ENCODE data around the gene LCMT2.
"Not testable (repeated sequence)": the region's sequence is repeated elsewhere in the genome, so short reads cannot be mapped to it uniquely, and the experiment has no call there.

LCMT2 gene

DNA sequence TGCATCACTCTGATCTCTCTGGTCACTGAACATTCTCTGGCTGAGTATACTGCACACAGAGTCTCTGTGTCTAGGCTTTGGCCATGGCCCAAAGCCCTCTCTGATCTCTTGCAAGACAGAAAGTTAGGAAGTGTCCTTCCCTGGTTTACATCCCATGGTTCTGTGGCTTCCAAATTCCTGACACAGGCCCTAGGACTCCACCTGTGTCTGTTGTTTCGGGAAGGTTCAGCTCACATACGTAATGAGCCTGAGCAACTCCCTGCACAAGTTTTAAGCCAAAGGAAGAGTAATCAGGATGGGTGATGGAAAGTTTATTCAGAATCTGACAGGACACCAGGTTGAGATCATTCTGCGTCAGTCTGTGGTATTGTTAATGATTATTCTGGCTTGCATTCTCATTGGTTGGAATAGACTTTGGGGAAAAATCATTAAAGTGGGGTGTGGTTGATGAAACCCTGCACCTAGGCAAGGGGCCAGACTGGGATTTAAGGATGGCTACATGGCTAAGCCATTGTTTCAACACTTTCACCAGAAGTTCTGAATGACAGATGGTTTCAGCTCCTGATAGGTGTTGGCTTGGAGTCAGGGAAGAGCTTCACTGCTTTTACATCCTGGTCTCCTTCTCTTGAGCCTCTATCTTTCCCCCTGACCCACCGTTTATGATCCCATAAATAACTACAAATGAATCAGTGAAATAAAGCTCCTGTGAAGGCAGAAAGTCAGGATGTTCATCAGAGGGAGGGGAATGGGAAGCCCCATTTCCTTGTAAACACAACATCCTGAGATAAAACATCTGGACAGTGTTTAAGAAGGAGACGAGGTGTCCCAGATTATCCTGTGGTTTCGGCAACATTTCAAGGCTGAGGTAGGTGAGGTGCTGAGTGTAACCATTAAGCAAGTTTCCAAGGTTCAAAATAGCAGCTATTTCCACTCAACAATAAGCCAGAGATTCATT lies 14.1 kb downstream of the LCMT2 start:
- no peak for DNase-seq

DNA sequence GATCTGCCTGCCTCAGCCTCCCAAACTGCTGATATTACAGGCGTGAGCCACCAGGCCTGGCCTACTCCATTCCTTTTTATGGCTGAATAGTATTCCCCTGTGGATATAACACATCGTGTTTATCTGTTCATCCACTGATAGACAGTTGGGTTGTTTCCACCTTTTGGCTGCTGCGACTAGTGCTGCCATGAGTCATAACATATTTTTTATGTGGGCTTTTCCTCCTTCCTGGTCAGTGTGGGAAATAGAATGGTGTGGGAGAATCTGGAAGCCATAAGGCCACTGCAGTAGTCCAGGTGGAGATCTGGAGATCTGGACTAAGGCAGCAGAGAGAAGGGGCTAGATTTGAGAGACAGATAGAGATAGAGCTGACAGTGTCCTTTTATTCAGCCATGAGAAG lies 16.2 kb downstream of the LCMT2 start:
- DNase-seq: no peak

DNA sequence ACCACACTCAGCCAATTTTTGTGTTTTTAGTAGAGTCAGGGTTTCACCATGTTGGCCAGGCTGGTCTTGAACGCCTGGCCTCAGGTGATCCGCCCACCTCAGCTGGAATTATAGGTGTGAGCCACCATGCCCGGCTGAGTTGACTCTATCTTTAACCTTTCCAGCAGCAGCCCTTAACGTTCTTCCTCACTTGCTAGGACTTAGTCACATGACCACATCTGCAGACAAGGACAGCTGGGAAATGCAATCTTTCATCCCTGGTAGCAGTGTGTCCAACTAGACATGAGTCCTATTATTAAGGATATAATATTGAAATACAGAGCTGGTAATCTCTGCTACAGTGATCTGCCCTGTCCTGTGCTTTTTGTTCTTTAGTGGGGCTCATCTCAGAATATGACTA lies 18.0 kb downstream of the LCMT2 start:
- no peak for DNase-seq

DNA sequence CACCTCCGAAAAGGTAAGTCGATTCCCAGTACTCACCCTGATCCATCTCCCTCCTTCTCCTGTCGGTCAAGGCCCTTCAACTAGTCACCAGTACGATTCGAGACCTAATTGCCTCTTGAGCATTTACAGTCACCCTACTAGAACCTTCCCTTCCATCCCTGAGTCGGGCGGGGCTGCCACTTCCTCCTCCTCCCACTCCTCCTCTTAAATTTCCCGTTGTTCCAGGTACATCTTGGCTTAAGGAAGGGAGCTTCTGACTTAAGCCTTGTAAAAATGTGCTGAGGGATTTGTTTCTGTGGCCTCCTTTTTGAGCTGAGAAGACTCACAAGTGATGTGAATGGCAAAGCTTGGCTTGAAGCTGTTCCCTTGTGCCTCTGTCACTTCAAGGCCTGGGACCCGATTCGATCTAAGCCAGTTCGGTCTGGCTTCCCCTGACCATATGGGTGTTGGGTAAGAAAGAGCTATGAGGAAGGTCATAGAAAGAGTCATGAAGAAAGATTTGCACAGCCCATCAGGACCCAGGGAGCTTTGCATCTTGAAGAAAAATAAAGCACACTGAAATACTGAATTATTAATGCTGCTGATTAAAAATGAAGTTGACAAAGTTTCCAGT lies 28.1 kb downstream of the LCMT2 start, which contains the start of gene TGM7:
Gene TGM7 (minus strand): TSS at position 51 of the 613 bp plus-strand sequence.
- DNase-seq: no peak

DNA sequence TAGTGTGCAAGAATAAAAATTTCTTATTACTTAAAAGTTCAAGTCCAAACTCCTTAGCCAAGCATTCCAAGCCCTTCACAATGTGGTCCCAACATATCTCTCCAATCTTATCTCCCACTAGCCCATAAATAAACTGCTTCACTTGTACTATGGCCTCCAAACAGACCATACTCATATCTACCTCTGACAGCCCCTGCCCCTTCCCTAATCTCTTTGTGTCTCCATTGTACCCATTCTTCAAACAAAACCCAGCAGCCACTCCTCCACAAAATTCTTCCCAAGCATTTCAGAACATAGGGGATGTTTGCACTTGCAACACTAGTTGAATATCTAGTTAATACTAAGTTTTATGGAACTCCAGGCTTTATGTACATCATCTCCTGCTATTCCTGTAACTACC lies 30.5 kb downstream of the LCMT2 start:
- DNase-seq: no peak

DNA sequence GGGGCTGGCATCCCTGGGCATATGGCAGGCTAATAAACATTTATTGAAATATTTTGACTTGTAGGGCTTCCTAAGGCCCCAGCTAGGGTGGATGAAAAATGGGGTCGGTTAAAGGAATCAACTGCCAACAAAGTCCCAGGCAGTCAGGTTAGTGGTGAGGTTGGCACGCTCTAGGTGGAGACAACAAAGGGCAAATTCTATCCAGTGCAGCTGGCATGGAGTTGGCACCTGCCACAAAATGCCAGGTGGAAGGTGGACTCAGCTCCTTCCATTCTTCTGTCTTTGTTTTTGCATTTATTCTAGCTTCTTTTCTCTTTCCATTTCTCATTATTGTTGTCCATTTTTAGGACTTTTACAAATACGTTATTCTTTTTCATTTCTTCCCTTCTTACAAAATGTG lies 31.0 kb downstream of the LCMT2 start:
- DNase-seq: no peak

DNA sequence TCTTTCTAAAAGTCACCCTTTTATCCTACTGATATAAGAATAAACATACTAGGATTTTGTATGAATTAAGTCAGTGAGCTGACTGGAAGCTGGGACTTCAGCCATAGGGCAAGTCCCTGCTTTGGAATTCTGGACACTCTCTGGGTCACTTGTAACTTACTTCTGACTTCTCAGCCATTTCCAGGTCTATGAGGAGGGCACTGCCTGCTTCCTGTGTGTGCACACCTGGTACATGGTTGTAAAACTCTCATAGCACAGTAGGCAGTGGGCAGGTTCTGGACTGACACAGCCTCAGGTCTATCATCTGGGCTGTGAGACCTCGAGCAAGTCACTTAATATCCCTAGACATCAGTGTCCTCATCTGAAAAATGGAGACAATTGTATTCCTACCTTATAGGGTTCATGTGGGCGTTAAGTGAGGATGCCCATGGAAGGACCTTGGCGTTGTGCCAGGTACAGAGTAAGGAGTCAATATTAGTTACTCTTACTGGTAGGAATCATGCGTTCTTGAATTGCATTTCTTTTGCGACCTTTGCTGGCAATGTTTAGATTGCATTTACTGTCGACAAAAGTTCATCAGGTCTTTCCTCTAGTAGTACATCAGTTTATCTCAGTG lies 36.2 kb downstream of the LCMT2 start:
- no peak for DNase-seq

DNA sequence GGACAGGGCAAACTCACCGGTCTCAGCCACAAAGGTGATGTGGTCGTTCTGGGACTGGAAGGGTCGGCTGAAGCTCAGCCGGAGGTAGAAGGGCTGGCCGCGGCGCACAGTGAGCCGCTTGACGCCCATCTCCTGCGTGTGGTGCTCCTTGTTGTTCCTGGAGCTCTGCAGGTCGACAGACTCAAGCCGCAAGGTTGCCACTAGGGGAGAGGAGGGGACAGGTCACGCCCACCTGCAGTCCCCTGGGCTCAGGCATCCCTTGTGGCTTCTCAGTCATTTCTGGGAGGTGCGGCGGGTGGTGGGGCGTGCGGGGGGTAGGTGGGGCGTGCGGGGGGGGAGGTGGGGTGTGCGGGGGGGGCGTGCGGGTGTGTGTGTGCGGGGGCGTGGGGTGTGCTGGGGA lies 36.9 kb downstream of the LCMT2 start:
- DNase-seq: no peak

DNA sequence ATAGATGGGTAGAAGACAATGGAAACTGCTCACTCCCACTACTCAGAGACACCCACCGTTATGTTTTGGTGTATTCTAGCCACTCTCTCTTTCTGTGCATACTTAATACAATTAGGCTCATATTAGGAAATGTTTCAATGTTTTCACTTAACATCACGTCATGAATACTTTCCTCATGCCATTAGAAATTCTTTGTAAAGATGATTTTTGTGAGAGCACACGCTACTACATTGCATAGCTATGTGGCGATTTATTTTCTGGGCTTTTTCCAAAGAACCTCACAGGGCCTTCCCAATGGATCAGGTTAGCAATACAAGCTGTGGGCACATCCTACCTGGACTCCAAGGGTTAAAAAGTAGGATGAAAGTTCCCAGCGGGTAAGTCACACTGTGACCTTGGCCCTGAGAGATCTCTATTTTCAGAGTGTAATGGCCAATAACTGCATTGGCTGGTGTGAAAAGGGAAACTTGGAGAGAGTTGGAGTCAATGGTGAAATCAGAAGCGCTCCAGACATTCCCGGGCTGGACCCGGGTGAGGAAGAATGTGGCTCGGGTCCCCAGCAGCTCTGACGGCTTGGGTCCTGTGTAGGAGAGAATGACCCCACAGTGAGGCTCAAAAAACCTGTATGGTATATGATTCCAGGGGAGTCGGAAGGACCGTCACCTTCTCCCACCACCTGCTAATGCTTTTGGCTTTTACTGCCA lies 37.8 kb downstream of the LCMT2 start:
- no peak for DNase-seq

DNA sequence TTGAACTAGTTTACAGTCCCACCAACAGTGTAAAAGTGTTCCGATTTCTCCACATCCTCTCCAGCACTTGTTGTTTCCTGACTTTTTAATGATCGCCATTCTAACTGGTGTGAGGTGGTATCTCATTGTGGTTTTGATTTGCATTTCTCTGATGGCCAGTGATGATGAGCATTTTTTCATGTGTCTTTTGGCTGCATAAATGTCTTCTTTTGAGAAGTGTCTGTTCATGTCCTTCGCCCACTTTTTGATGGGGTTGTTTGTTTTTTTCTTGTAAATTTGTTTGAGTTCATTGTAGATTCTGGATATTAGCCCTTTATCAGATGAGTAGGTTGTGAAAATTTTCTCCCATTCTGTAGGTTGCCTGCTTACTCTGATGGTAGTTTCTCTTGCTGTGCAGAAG lies 40.7 kb downstream of the LCMT2 start:
- not testable (repeated sequence) for DNase-seq

DNA sequence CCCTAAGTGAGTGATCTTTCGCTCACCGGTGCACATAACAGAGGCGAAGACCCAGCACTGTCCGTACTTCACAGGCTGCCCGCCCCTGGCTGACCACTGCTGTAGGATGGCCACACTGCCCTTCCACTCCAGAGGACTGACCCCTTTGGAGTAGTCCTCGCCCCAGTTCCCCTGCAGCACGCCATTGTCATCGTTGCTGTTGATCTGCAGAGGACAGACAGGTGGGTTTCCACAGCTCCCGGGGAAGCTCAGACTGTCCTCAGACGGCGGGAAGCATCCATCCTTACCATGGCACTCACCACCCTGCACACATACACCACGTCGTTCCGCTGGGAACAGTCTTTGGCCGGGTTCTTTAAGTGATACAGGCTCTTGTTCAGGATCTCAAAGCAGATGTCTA lies 43.1 kb downstream of the LCMT2 start:
- DNase-seq: no peak

DNA sequence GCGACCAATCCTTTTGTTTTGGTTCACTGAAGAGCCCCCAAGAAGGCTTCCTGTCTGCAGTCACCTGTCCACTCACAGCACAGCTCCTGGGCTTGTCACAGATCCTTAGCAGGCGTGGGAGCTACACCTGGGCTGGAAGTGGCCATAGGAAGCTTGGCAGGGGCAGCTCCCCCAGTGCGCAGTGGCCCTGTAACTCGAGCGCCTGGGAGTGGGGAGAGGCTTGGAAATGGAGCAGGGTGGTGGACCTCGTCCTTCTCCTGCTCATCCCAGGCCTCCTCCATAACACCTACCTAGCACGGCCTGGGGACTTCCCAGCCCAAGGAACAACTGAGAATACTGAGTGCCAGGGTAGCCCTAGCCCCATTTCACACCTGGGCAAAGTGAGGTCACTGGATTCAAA lies 44.3 kb downstream of the LCMT2 start:
- no peak for DNase-seq

DNA sequence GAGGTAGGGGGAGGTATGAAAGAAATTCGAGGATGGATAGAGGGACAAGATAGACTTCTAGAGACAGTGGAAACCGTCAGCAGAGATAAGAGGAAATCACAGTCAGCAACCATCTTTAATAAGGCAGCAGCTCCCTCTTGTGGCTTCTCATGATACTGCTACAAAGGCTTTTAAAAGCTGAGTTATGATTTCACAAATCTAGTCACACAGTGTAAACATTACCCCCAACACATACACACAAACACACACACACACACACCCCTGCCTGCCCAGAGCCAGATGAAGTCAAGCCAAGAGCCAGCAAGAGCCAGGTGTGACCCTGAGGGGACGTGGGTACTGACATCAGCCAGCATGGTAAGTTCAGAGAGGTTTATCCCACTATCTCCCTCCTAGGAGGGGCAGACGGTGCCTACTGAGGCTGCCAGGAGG lies 44.8 kb downstream of the LCMT2 start:
- peak; percentile 61 to 62 for DNase-seq

DNA sequence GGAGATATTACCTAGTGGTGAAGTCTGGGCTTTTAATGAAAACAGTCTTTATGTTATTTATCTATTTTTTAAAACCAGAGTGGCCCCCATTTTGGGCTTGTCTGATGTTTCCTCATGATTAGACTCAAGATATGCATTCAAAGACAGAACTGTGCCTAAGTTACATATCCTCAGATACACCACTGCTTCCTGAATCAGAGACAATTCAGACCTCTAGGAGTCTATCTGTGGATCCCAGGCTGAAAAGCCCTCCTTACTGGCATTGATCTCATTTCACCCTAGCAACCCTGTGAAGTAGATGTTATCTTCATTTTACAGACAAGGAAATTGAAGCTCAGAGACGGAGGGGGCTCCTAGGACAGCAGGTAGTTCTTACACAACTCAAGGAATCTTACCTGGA lies 46.8 kb downstream of the LCMT2 start:
- DNase-seq: no peak

DNA sequence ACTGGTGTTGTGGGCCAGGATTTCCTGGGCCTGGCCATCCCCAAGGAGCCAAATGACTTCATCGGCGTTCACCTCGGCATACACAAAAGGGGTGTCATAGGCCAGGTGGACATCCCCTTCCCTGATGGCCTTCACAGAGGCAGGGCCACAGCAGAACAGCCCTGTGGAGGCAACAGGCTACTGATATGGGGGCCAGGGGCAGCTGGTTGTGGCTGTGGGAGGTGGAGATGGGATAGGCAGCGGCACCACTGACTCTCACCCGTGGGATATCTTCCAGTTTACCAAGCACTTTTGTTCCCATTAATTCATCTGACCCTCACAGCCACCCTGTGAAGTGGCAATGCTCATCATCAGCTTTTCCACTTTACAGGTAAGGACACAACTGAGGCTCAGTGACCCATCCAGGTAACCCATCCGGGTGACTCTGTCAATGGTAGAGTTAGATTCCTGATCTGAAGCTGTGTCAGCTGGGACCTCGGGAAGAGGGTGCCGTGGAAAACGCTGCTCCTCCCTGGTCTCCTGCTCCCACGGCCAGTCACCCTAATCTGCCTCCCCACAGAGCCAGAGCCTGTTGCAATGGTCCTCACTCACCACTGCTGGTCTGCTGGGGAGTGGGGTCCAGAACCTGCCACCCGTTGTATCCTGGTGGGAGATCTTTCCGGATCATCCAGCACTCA lies 48.3 kb downstream of the LCMT2 start:
- no peak for DNase-seq

DNA sequence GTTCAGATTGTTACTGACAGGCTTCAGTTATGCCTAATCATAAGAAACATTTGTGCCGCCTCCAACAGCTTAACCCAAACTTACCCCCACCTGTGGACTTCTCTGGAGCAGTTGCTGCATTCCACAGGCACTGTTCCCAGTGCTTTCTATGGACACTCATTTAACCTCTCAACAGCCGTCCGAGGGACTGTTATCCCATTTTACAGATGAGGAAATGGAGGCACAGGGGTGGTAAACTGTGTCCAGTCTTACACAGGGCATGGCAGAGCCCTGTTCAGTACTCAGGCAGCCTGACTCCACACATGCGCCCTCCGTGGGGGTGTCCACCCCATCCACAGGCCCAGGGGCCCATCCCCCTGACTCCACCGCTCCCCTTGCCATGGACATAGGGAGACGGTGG lies 49.4 kb downstream of the LCMT2 start:
- no peak for DNase-seq

DNA sequence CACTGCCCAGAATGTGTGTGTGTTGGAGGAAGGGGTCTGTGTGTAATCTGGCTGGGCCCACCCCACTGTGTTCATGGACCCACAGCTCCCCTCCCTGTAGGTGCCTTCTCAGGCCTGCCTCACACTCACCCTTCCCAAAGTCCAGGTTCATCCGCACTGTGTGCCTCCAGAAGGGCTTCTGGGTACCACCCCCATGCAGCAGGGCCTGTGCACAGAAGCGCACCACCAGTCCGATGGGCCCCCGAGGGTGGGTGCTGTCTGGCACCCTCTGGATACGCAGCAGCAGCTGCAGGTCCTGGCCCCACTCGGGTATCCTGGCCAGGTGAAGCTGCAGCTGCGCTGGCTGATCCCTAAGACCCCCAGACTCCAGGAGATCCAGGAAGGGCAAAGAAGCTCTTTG lies 50.9 kb downstream of the LCMT2 start:
- no peak for DNase-seq

DNA sequence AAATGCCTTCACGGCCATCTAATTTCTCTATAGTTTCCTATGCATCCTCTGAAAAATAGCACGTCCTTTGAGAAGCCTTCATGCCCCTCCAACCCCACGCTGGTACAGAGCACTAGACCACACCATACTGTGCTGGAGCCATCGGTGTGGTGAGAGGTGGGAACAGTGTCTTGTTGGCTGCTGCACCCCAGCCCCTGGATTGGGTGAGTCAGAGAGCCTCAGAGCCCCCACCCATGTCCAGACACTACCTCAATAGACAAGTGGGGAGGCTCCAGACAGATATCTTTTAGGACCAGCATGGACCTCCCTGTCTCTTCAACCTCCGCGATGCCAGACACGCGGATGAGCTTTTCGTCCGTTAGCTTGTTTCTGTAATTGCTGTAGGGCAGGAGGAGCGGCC lies 51.5 kb downstream of the LCMT2 start:
- DNase-seq: no peak

DNA sequence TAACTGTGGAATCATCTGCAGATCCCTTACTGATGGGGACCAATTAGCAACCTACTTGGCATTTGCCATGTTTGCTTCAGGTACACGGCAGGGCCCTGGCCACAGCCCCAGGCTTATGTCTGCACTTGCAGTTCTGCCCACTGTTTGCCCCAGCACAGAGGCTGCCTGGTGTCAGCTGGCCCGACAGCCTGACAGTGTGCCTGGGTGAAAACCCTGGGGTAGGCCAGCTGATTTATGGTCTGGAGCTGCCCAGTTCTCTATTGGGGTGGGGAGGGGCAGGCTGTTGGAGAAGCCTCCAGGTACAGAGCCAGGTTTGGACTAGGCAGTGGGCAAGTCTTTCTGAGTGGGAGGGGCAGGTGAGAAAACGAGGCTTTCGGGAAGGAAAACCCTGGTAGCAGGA lies 52.5 kb downstream of the LCMT2 start:
- DNase-seq: no peak

DNA sequence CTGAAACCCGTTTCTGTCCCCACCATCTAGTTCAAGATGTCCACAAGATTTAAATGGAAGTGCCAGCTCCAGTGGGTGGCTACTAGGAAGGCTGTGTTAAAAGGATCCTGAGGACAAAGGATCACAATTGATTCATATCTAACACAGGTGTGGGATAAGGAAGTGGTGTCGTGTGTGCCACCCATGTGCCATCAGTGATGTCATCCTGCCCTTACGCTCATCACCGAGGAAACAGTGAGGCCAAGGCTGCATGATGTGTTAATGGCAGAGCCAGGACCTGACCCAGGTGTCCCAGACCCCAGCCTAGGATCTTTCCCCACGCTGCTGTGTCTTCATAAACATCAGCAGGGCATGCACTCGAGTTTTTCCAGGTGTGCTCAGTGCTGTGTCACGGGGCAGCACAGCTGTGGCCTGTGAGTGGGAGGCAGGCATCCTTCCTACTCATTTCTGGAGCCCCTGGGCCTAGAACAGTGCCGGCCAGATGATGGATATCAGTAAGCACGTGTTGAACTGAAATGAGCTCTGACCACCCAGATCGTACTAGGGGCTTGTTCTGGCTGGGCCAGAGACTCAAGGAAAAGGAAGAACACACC lies 53.0 kb downstream of the LCMT2 start:
- no peak for DNase-seq

DNA sequence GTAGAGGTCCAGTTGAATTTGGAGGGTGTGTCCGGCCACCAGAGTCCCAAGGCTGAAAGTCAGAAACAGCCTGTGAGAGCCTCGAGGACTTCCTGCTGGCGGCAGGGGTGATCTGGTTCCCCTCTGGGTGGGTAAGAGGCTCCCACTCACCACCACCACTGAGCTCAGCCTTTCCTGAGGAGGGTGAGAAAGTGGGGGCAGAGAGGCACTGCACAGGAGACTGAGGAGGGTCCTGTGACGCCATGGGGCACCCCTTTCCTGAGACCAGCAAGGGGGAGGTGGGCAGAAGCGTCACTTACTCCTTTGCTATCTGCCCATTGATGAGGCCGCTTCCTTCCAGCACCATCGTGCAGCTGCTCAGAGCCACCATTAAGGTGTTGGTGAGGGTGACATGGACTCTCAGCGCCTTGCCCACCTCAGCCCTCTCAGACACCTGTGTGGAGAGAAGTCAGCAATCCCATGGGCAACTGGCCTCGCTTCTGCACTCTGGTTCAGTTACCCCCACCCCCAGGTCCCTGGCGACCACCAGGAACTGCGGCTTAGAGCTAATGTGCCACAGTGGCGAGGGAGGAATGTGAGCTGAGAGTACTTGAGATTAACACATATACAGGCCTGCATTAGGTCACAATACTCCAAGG lies 53.7 kb downstream of the LCMT2 start:
- no peak for DNase-seq
